SK-N-SH treated with all-trans-retinoic acid at 6 μM for 48 hours (cell line): ENCODE data around the gene RNH1.

Experiments used
- ATAC-seq: fragments of 200-7000 bp; cut with Tn5 transposase; 3 replicates; pipeline ENCODE4 v1.9.1; 2020; ENCODE audit warnings: mild to moderate bottlenecking, moderate library complexity
- ARNTL ChIP-seq: fragments of 450-650 bp; formaldehyde crosslinking; IDR thresholded peaks from 2 replicates; pipeline ENCODE4 v1.5.0; 2020; ENCODE audit warnings: low read depth, mild to moderate bottlenecking, moderate library complexity, borderline replicate concordance
- BACH2 ChIP-seq: fragments of 250-450 bp; sonication (Bioruptor Pico); IDR thresholded peaks from 2 replicates; pipeline ENCODE4 v1.9.0; 2021; ENCODE audit warnings: mild to moderate bottlenecking, borderline replicate concordance
- CREB5 ChIP-seq: fragments of 250-450 bp; sonication (Bioruptor Pico); IDR thresholded peaks from 2 replicates; pipeline ENCODE4 v1.5.1; 2020; ENCODE audit warnings: low read depth, mild to moderate bottlenecking, moderate library complexity
- CSDC2 ChIP-seq: fragments of 250-450 bp; sonication (Bioruptor Pico); IDR thresholded peaks from 2 replicates; pipeline ENCODE4 v1.5.0; 2020; ENCODE audit warnings: mild to moderate bottlenecking, moderate library complexity
- CSRNP3 ChIP-seq: fragments of 250-450 bp; sonication (Bioruptor Pico); IDR thresholded peaks from 2 replicates; pipeline ENCODE4 v1.5.1; 2021; ENCODE audit warnings: mild to moderate bottlenecking, moderate library complexity
- ESRRG ChIP-seq: fragments of 250-450 bp; sonication (Bioruptor Pico); IDR thresholded peaks from 2 replicates; pipeline ENCODE4 v1.6.1; 2021; ENCODE audit warnings: mild to moderate bottlenecking
- GLIS3 ChIP-seq: fragments of 250-450 bp; sonication (Bioruptor Pico); IDR thresholded peaks from 2 replicates; pipeline ENCODE4 v1.5.0; 2020; ENCODE audit warnings: mild to moderate bottlenecking, moderate library complexity
- ISL1 ChIP-seq: fragments of 250-450 bp; sonication (Bioruptor Pico); IDR thresholded peaks from 2 replicates; pipeline ENCODE4 v2.1.2; 2022; ENCODE audit warnings: mild to moderate bottlenecking, moderate library complexity
- OSR1 ChIP-seq: fragments of 250-450 bp; sonication (Bioruptor Pico); IDR thresholded peaks from 2 replicates; pipeline ENCODE4 v1.8.0; 2022; ENCODE audit warnings: moderate library complexity, mild to moderate bottlenecking, inconsistent platforms
- POU6F1 ChIP-seq: fragments of 250-450 bp; sonication (Bioruptor Pico); IDR thresholded peaks from 2 replicates; pipeline ENCODE4 v1.8.0; 2021; ENCODE audit warnings: low read depth, mild to moderate bottlenecking, moderate library complexity, borderline replicate concordance
- PPARA ChIP-seq: fragments of 250-450 bp; sonication (Bioruptor Pico); IDR thresholded peaks from 2 replicates; pipeline ENCODE4 v1.5.0; 2020; ENCODE audit warnings: mild to moderate bottlenecking, borderline replicate concordance
- TCF4 ChIP-seq: fragments of 250-450 bp; sonication (Bioruptor Pico); IDR thresholded peaks from 2 replicates; pipeline ENCODE4 v1.8.0; 2021; ENCODE audit warnings: mild to moderate bottlenecking, moderate library complexity, borderline replicate concordance
- TOX ChIP-seq: fragments of 250-450 bp; sonication (Bioruptor Pico); IDR thresholded peaks from 2 replicates; pipeline ENCODE4 v1.8.0; 2021; ENCODE audit warnings: mild to moderate bottlenecking, moderate library complexity, borderline replicate concordance
- TSHZ2 ChIP-seq: fragments of 250-450 bp; sonication (Bioruptor Pico); IDR thresholded peaks from 2 replicates; pipeline ENCODE4 v1.5.0; 2020; ENCODE audit warnings: mild to moderate bottlenecking, moderate library complexity
- ZC3H10 ChIP-seq: fragments of 250-450 bp; sonication (Bioruptor Pico); IDR thresholded peaks from 2 replicates; pipeline ENCODE4 v1.5.1; 2021; ENCODE audit warnings: mild to moderate bottlenecking, moderate library complexity
- ZFP3 ChIP-seq: fragments of 250-450 bp; sonication (Bioruptor Pico); IDR thresholded peaks from 2 replicates; pipeline ENCODE4 v1.5.0; 2020; ENCODE audit warnings: mild to moderate bottlenecking, moderate library complexity
- ZFP30 ChIP-seq: fragments of 450-650 bp; formaldehyde crosslinking; IDR thresholded peaks from 2 replicates; pipeline ENCODE4 v1.5.0; 2022; ENCODE audit warnings: mild to moderate bottlenecking, moderate library complexity
- ZNF565 ChIP-seq: fragments of 450-650 bp; formaldehyde crosslinking; conservative IDR thresholded peaks from 2 replicates; pipeline ENCODE4 v1.5.0; 2020; ENCODE audit warnings: low read depth, mild to moderate bottlenecking, moderate library complexity
- ZNF70 ChIP-seq: fragments of 450-650 bp; formaldehyde crosslinking; IDR thresholded peaks from 2 replicates; pipeline ENCODE4 v1.5.0; 2020; ENCODE audit warnings: mild to moderate bottlenecking, moderate library complexity
- ZNF8 ChIP-seq: fragments of 450-650 bp; formaldehyde crosslinking; IDR thresholded peaks from 2 replicates; pipeline ENCODE4 v1.5.0; 2020; ENCODE audit warnings: mild to moderate bottlenecking, moderate library complexity
- TF ChIP-seq, protein P1 (sequence below): fragments of 250-450 bp; sonication (Bioruptor Pico); IDR thresholded peaks from 2 replicates; pipeline ENCODE4 v1.8.0; 2020; ENCODE audit warnings: mild to moderate bottlenecking, moderate library complexity, borderline replicate concordance

Gene RNH1

GRCh38 chr11:503179-503981 is 3.7 kb downstream of the RNH1 start:
- TF ChIP-seq ZNF8 (CRISPR knock-in tag) (no peak), ZFP3 (no peak), CSRNP3 (CRISPR knock-in tag) (no peak), CSDC2 (CRISPR knock-in tag) (no peak), ZFP30 (CRISPR knock-in tag) (no peak), ZNF70 (CRISPR knock-in tag) (no peak), ZNF565 (no peak)
- no peak for ATAC-seq

DNA sequence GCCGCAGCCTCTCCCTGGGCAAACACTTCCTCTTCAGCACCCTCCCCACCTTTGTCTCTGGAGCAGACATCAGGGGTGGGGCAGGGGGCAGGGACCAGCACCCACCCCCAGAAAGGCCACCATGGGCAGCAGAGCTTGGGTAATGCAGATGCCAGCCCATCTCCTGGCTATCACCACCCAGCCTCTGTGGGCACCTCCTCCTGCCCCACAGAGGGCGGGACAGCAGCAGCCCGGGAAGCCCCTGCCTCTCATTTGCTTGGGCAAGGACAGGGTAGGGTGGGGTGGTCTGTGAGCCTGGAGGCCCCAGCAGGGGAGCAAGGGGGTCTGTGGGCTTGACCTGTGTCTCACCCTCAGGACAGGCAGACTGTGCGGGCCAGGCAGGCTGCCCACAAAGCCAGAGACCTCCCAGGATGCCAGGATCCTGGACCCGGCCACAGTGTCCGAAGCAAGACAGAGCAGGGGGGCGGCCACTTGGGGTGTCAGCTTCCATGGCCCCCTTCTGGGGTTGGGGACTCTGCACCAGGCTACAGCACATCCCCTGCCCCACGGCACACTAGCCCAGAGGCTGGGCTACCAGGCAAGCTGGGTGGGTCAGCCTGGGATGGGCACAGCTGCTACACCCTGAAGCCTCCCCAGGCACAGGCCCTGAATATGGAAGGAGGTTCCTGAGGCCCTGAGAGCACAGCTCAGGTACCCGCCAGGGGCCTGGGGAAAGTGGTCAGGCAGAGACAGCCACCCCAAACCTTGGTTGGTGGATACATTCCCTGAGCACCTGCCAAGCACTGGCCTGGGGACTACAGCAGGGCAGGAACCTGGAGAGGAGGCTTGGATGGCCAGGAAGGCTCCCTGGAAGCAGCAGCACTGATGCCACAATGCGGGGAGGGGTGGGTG is 4.5 kb downstream of the RNH1 start:
- TF ChIP-seq, protein P1, sequence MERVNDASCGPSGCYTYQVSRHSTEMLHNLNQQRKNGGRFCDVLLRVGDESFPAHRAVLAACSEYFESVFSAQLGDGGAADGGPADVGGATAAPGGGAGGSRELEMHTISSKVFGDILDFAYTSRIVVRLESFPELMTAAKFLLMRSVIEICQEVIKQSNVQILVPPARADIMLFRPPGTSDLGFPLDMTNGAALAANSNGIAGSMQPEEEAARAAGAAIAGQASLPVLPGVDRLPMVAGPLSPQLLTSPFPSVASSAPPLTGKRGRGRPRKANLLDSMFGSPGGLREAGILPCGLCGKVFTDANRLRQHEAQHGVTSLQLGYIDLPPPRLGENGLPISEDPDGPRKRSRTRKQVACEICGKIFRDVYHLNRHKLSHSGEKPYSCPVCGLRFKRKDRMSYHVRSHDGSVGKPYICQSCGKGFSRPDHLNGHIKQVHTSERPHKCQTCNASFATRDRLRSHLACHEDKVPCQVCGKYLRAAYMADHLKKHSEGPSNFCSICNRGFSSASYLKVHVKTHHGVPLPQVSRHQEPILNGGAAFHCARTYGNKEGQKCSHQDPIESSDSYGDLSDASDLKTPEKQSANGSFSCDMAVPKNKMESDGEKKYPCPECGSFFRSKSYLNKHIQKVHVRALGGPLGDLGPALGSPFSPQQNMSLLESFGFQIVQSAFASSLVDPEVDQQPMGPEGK (CRISPR knock-in tag), result no peak
- TF ChIP-seq ISL1 (CRISPR knock-in tag) (no peak), TOX (CRISPR knock-in tag) (no peak), BACH2 (CRISPR knock-in tag) (no peak), OSR1 (CRISPR knock-in tag) (no peak), TCF4 (CRISPR knock-in tag) (no peak), TSHZ2 (CRISPR knock-in tag) (no peak), CREB5 (CRISPR knock-in tag) (no peak), POU6F1 (no peak), CSRNP3 (CRISPR knock-in tag) (no peak), ARNTL (CRISPR knock-in tag) (no peak), GLIS3 (CRISPR knock-in tag) (no peak), ZNF565 (no peak), ESRRG (no peak), PPARA (CRISPR knock-in tag) (no peak), CSDC2 (CRISPR knock-in tag) (no peak), ZFP30 (CRISPR knock-in tag) (no peak), ZC3H10 (CRISPR knock-in tag) (no peak)
- ATAC-seq, result no peak
